NCI-H2171 treated with DMSO at 0.1 percent for 48 hours (cell line): Measurements from ENCODE around the gene RALGAPA1.
A peak's percentile ranks its signal among the peaks of the same experiment; 100 is the strongest.
"Not testable (repeated sequence)": the region's sequence is repeated elsewhere in the genome, so short reads cannot be mapped to it uniquely, and the experiment has no call there.

Source experiments
- DNase-seq: peaks from one replicate; lab custom pipeline; 2025; lab: John Stamatoyannopoulos, UW

Gene RALGAPA1

GRCh38 chr14:35808638-35809563 is at the start of gene RALGAPA1:
Gene RALGAPA1 (minus strand): TSS chr14:35809295. CDS start chr14:35808835, 460 bp downstream.
- peak; percentile 99 for DNase-seq

GRCh38 chr14:35858521-35859209 is 49.6 kb upstream of the RALGAPA1 start:
- DNase-seq = no peak

GRCh38 chr14:35855876-35856481 is 46.9 kb upstream of the RALGAPA1 start:
- DNase-seq = peak; percentile 94

GRCh38 chr14:35854696-35855270 is 45.7 kb upstream of the RALGAPA1 start:
- DNase-seq = no peak

GRCh38 chr14:35853225-35853624 is 44.1 kb upstream of the RALGAPA1 start:
- DNase-seq = no peak

- DNase-seq = no peak
Measured at GRCh38 chr14:35851823-35852222, 42.7 kb upstream of the RALGAPA1 start.

GRCh38 chr14:35849122-35849521 is 40.0 kb upstream of the RALGAPA1 start:
- DNase-seq = no peak

GRCh38 chr14:35847636-35848035 is 38.5 kb upstream of the RALGAPA1 start:
- DNase-seq = peak; percentile 10

- DNase-seq = no peak
Measured at GRCh38 chr14:35844494-35844893, 35.4 kb upstream of the RALGAPA1 start.

GRCh38 chr14:35842245-35842644 is 33.1 kb upstream of the RALGAPA1 start:
- DNase-seq = not testable (repeated sequence)

- not testable (repeated sequence) for DNase-seq
Measured at GRCh38 chr14:35841704-35842103, 32.6 kb upstream of the RALGAPA1 start.

GRCh38 chr14:35835208-35835982 is 26.3 kb upstream of the RALGAPA1 start:
- DNase-seq = no peak

- DNase-seq = no peak
Measured at GRCh38 chr14:35829449-35829848, 20.4 kb upstream of the RALGAPA1 start.

GRCh38 chr14:35827678-35828472 is 18.8 kb upstream of the RALGAPA1 start:
- DNase-seq = no peak

GRCh38 chr14:35826952-35827416 is 17.9 kb upstream of the RALGAPA1 start:
- no peak for DNase-seq

GRCh38 chr14:35826218-35826951 is 17.3 kb upstream of the RALGAPA1 start, which contains the start of gene BRMS1L:
Gene BRMS1L (plus strand): TSS chr14:35826338. CDS start chr14:35826517, 179 bp downstream.
- peak; percentile 100 for DNase-seq

GRCh38 chr14:35825968-35826217 is 16.8 kb upstream of the RALGAPA1 start:
- no peak for DNase-seq

- DNase-seq = not testable (repeated sequence)
Measured at GRCh38 chr14:35824446-35825165, 15.5 kb upstream of the RALGAPA1 start.

GRCh38 chr14:35822501-35822900 is 13.4 kb upstream of the RALGAPA1 start:
- DNase-seq = no peak
